GM18909 (cell line): ENCODE measurements around the gene ITPRIP.

Source experiments
- ATAC-seq: cut with Tn5 transposase; IDR thresholded peaks from one replicate; pipeline ENCODE4 v1.9.1; 2021; ENCODE audit warnings: mild to moderate bottlenecking; ENCODE audit not compliant: unreplicated experiment, poor library complexity

Gene ITPRIP, protein sequence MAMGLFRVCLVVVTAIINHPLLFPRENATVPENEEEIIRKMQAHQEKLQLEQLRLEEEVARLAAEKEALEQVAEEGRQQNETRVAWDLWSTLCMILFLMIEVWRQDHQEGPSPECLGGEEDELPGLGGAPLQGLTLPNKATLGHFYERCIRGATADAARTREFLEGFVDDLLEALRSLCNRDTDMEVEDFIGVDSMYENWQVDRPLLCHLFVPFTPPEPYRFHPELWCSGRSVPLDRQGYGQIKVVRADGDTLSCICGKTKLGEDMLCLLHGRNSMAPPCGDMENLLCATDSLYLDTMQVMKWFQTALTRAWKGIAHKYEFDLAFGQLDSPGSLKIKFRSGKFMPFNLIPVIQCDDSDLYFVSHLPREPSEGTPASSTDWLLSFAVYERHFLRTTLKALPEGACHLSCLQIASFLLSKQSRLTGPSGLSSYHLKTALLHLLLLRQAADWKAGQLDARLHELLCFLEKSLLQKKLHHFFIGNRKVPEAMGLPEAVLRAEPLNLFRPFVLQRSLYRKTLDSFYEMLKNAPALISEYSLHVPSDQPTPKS

DNA sequence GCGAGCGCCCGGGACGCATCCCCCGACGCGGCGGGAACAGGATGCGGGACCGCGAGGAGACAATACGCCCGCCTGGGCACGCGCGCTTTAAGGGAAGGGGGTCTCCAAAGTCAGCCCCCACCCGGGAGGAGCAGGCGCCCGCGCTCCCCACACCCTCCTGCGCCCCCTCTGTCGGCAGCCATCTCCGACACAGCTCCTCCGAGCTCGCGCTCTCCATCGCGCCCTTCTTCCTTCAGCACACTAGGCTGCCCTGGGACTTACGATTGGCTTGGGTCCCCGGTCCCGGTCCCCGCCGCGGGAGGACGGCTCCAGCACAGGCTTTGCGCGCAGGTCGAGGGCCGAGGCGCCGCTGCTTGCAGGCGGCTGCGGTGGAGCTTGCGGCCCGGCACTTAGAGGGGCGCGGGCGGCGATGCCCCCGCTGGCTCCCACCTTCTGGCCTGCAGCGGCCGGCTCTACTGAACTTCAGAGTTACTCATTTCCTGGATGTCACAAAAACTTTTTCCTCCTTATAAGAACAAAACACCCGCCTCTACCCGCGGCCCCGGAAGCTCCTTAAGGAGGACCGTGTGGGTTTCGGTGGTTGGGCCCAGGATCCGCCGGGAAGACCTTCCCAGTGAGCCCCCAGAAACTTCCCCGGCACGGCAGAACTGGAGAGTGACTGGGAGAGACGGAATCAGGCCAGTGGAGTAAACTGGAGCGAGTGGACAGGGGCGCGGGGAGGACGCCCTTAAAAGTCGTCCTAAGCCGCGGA lies at the start of gene ITPRIP:
Gene ITPRIP (minus strand): TSS at position 481 of the 751 bp plus-strand sequence. CDS start 22,414 bp downstream, outside the sequence.
- ATAC-seq = peak; percentile 75

DNA sequence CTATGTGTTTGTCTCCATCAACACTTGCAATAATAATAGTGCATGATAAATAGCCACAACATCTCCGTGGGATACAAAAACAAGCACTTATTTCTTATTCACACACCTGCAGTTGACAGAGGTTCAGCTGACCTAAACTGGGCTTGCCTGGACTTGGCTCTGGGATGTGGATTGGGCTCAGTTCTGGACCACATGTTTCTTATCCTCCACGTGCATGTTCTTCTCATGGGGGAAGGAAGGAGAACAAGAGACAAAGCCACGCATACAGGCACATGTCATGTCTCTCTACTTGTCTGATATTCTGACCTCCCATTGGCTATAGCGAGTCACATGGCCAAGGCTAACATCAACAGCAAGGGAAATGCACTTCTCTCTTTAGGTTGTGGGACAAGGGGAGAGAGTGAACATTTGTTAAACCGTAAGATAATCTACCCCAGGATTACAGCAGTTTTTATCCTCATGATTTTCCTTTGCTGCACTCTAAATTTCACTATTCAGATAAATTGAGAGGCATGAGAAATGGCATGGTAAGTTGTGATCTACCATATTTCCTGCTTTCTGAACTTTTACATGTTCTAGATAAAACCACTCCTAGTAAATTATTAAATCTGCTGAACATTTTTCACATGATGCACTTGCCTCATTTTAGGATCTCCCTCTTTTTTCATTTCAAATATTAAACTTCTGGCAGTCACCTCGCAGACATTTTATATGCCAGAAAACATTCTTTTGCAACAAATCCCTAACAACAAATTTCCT lies 49.0 kb upstream of the ITPRIP start:
- ATAC-seq = peak; percentile 92

DNA sequence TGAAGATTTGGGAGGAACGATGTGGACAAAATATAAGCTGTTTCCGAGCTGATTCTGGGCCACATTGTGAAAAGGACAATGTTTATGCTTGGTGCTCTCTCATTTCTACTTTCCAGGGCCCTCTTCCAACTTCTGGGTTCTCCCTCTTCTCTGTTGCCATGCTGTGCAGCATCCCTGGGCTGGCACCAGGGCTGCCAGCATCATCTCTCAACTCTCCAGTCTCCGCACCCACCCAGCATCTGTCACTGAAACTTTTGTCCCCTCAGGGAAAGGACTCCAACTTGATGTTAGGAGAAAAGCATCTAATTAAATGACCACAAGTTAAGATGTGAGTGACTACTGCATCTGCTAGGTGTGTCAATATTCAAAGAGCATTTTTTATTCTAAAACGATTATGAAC lies 42.1 kb upstream of the ITPRIP start:
- ATAC-seq = no peak

DNA sequence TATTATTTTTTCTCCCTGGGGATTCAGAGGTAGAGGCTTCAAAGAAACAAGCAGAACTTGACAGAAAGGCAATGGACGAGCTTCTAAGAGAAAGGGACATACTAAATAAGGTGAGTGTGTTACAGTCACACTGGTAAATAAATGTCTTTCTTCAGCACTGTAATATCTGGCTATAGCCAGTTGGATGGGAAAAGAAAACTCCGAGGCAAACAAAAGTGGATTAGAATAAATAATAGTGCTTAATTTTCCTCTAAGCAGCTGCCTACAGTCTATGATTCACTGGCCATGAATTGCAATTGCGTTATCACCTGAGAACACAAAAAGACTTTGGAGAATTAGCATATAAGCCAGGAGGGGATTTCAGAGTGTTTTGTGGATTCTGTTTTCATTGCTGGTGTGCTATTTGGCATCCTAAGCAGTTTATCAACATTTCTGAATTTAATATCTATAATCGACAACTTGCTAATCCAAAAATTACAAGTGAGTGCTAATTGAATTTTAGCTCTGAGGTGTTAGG lies 38.6 kb upstream of the ITPRIP start:
- no peak for ATAC-seq

DNA sequence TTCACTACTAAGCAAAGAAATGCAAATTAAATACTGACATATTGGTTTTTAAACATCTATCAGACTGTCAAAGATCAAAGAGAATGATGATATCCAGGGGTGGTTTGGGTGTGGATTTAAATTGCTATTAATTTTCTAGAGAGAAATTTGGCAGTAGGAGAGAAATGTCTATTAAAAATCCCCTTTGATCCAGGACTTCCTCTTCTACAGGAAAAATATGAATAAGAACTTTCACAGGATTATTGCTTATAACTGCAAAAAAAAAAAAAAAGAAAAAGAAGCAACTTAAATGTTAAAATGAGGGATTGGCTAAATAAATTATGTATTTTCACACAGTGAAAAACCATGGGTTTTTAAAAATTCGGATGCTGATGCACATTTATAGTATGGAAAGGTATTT lies 36.3 kb upstream of the ITPRIP start:
- no peak for ATAC-seq

DNA sequence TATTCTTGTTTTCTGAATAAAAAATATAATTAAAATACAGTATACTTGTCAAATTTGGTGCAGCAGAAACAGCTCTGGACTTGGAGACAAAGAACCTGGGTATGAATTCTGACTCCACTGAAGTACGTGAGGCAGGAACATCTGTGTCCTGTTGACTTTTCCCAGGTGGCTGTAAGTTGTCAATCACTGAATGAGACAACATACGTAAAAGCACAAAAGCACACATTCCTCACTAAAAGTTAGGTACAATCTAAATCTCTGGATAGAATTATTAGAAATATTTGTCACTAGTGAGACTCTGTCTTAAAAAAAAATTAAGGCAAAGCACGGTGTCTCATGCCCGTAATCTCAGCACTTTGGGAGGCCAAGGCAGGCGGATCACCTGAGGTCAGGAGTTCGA lies 33.5 kb upstream of the ITPRIP start:
- ATAC-seq = no peak

DNA sequence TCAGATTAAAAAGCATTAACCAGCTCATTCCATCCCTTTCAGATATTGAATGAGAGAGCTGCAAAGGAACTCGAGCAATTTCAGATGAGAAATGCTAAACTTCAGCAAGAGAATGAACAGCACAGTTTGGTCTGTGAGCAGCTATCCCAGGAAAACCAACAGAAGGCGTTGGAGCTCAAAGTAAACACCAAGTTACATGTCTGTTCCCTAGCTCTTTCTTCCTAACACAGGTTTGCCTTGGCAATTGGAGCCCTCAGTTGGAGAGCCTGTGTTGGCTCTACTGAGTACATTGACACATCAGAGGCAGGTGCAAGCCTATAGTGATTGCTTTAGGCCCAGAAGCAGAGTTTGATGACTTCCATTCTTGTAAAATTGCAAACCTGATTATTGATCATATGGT lies 30.1 kb upstream of the ITPRIP start:
- ATAC-seq = no peak

DNA sequence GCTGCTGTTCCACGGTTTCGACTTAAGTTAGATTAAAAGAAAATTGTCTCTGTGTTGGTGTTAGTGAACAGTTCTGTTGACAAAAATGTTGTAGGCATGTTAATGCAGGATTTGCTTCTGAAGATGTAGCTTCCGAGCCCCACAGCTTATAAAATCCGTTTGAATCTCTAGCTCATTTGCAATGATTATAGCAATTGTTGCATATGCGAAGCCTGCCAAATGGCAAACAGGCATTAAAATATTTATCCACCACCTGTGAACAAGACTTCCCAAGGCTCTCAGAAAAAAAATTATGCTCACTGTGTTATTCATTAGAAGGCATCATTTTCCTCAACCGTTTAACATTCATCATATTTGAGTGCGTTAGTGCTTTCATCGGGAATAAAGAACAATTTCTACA lies 29.6 kb upstream of the ITPRIP start:
- no peak for ATAC-seq

DNA sequence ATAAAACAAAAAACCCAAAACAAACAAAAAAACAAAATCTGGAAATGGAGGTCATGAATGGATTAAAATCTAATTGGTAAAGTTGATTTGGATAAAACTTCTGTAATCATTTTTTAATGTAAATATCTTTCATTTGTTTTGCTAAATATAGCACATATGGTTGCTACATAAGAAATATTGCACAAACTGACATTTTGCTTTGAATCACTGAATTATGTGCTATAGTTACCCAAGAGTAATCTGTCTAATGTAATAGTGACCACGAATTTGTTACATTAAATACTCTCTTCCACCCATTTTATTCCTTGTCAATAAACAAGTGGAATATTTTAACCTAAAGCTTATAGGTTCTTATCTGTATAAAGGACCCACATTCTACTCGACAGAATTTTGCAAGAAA lies 21.5 kb upstream of the ITPRIP start:
- no peak for ATAC-seq

DNA sequence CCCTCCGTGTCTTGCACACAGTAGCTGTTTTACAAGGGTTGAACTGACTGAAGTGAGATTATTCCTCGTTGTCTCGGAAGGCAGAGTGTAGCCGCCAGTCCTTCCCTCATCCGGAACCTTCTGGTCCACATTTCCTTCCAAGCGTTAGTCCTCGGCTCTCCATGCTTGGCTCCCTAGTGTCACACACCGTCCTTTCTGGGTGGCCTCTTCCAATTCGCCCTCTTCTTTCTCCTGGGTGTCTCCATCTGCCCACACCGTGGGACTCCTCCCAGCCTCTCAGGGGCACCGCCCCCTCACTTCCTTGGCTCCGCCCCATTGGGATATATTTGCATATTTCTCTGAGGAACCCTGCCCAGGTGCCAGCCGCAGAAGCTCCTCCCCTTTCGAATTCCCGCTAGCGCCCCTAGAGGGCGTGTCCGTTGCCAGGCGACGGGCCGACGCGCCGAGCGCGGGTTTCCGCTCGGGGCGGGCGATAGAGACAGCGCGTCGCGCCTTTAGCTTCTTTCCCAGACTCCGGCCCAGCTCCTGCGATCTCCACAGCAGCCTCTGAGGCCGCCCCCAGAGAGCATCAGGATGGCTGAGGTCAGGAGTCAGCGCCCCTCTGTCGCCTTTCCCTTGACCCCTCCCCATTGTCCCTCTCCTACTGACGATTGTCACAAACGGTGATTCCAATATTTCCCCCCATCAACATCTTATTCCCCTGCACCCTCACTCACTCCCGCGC lies 15.2 kb upstream of the ITPRIP start, which contains the start of gene CFAP58:
Gene CFAP58 (plus strand): TSS at position 509 of the 724 bp plus-strand sequence. CDS start 65 bp downstream, at position 574.
- ATAC-seq = peak; percentile 70

DNA sequence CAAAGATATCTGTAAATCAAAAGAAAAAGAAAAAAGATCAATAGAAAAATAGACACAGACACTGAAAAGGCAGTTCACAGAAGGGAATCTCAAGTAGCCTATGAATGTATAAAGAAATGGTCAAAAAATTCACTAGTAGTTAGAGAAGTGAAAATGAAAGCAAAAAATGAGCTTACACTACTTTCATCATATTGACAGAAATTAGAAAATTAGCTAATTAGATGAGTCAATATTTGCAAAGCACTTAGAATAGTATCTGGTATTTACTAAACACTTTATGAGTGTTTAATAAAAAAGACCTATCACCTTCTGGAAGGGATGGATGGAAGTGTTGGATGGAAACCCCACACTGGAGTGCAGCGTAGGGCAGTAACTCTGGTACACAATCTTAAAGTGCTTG lies 13.7 kb upstream of the ITPRIP start:
- ATAC-seq = no peak

DNA sequence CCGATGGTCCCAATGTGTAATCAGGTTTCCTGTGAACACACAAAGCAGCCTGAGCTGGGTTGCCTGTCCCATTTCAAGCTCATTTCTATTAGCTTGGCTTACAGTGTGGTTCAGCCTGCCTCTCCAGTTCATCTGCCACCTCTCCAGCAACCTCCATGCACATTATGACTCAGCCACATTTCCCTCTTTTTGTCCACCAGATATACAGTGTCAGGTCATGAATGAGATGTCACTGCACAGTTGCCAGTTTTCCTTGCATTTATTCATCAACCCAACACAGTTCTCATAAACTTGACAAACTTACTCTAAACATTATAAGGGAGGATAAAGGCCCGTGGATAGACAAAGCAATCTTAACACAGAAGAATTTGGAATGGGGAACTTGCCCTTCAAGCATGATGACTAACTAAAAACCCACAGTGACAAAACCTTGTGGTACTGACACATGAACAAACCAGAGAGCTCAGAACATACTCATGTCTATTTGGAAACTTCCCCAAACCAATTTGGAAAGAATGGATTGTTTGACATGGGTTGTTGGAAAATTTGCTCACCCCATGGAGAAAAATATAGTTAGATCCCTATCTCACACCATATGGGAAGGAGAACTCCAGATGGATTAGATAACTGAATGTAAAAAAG lies 12.9 kb upstream of the ITPRIP start:
- no peak for ATAC-seq

DNA sequence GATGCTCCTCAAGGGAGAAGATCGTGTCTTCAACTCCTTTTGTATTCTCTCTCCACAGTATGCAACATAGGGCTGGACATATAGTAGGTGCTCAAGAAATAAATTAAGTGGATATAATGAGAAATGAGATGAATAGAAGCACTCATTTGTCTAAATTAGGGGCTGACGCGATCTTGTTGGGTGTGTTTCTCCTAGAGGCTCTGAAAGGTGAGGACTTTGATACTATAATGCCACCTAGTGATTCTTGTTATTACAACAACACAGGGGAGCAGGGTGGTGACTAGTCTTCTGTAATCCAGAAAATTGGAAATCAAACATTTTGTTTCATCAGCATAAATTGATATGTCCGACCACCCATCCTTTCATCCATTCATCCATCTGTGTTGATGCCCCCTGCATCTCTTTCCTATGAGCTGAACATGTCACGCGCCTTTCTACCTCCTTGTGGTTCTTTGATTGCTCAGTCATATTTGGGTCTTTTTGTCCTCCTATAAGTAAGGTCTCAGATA lies 11.9 kb upstream of the ITPRIP start:
- peak; percentile 53 for ATAC-seq

DNA sequence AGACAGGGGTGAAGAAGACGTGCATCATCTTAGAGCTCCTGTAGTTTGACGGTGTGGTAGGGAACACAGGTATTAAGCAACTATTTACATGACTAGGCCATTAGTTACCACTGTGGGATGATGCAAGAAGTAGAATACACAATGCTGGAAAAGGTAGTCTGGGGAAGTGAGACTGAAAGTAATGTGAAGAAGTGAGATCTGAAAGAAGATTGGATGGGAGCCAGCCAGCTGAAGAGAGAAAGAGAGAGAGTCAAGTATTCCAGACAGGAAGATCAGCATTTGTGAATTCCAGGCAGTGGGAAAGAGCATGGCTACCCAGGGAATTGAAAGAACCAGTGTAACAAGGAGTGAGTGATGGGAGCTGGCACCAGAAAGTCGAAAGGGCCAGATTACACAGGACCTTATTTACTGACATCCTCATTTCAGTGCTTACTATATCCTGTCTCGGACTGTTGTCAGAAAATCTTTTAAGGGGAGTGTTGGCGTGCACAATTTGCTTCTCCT lies 11.4 kb upstream of the ITPRIP start:
- ATAC-seq = peak; percentile 51

DNA sequence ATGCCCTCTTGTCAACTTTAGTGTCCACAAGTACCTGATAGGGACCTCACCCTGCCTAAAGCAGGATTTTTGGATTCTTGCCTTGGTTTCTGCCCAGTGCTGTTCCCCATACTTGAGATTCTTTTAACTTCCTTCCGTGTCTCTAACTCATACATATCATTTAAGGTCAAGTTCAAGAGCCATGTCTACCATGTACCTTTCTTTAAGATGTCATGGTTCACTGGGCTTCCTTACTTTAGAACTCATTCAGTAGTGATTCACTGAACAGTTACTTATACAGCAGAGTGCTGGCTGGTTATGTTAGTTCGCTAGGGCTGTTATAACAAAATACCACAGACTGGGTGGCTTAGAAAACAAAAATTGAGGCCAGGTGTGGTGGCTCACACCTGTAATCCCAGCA lies 10.3 kb upstream of the ITPRIP start:
- no peak for ATAC-seq

DNA sequence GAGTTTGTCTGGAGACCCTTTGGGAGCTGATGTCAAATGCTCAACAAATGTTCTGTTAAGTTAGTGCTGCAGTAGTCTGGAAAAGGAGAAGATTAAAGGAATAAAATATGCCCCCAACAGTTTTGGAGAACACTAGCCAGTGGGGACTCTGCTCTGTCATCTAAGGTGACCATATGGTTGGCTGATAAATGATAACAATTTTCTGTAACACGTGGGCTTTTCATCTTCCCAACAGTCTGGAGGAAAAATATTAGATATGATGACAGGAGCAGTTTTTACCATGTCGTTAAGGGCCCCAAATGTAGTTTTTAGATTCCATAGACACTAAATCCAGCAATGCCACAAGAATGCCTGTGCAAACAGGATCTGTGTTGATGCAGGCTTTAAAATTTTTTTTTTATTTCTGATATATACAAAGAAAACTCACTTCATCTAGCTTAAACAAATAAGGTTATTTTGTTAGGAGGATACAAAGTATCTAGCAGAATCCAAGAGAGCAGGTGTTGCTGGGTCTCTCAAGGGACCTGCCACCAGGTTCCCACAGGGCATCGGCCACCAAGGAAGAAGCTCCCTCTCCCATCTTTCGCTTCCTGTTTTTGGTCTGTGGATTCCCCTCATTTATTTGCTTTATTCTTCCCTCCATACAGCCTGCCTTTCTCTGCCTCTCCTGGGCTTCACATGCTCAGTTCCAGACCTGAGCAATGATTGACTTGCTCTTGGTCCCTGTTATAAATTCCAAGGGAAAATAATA lies 9.2 kb upstream of the ITPRIP start:
- no peak for ATAC-seq

DNA sequence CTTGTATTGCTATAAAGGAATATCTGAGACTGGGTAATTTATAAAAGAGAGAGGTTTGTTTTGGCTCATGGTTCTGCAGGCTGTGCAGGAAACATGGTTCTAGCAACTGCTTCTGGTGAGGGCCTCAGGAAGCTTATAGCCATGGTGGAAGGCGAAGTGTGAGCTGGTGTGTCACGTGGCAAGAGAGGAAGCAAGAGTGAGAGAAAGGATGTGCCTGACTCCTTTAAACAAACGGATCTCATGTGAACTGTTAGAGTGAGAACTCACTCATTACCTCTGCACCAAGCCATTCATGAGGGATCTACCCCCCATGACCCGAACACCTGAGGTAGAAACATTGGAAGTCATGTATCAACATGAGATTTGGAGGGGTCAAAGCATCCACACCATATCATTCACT lies 7.7 kb upstream of the ITPRIP start:
- no peak for ATAC-seq

DNA sequence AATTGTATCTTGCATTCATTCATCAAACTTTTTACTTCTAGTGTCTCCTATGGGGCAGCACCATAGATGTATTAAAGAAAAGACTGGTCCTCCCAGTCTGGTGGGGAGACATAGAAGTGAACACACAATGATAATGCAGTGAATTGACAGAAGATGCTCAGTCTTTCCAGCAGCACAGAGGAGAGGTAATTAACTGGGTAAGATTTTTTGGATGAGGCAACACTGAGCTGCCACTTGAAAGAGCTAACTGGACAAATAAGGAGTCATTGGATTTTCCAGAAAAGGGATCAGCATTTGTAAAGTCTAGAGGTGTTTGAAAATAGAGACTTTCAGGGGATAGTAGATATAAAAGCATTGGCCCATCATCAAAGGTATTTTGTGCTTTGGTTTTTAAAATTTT lies 7.2 kb upstream of the ITPRIP start:
- no peak for ATAC-seq
